ENCODE results near the gene ACTL8.

- TF ChIP-seq, protein P1, sequence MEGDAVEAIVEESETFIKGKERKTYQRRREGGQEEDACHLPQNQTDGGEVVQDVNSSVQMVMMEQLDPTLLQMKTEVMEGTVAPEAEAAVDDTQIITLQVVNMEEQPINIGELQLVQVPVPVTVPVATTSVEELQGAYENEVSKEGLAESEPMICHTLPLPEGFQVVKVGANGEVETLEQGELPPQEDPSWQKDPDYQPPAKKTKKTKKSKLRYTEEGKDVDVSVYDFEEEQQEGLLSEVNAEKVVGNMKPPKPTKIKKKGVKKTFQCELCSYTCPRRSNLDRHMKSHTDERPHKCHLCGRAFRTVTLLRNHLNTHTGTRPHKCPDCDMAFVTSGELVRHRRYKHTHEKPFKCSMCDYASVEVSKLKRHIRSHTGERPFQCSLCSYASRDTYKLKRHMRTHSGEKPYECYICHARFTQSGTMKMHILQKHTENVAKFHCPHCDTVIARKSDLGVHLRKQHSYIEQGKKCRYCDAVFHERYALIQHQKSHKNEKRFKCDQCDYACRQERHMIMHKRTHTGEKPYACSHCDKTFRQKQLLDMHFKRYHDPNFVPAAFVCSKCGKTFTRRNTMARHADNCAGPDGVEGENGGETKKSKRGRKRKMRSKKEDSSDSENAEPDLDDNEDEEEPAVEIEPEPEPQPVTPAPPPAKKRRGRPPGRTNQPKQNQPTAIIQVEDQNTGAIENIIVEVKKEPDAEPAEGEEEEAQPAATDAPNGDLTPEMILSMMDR (IDR thresholded peaks at IDR 0.05): no peak
- no peak for TF ChIP-seq POLR2A (IDR thresholded peaks at IDR 0.05)
Observed at GRCh38 chr1:17768651-17769241, 13.6 kb downstream of the ACTL8 start.

Measured in esophagus squamous epithelium (tissue), 4 donors.